DMS53 (cell line): ENCODE measurements around the gene PPP3CA.

Experiments used
- DNase-seq: peaks from one replicate; lab custom pipeline; 2025; lab: John Stamatoyannopoulos, UW

The PPP3CA gene

DNA sequence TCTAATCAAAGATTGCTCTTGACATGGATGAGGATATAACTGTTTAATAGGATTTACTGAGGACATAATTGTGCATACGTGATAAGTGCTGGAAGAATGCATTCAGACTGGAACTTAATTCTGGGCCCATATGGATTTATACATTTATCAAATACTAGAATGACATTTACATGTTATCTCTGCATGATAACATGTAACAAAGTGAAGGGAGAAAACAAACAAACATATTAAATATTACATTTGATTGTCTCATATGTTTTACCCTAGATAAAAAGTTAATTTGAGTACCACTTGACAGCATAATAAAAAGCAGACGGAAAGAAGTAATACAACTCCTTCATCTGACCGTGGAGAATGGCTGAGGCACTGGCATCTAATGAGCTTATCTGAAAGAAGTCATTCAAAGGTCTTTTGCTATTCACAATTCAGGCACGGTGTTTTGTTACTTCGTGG lies 297.8 kb downstream of the PPP3CA start:
- no peak for DNase-seq

DNA sequence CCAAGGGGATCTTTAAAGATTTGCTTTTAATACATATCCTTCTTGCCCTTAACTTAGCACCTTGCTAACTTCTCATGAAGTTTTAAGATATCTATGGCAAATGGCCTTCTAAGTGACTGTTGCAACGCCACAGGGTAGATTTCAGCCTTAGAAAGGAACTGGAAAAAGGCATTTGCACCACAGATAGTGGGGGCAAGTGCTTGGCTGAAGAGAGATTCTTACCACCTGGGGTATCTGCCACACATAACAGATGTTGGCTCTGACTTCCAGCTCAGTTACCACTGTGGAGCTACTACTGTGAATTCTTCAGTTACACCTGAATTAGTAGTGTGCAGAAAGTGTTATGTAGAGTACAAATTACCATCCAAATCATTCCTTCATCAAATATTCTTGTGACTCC lies 302.6 kb downstream of the PPP3CA start:
- no peak for DNase-seq

GRCh38 chr4:101042847-101043246 lies 304.5 kb downstream of the PPP3CA start:
- no peak for DNase-seq

- no peak for DNase-seq
Observed at GRCh38 chr4:101040776-101041175, 306.6 kb downstream of the PPP3CA start.

DNA sequence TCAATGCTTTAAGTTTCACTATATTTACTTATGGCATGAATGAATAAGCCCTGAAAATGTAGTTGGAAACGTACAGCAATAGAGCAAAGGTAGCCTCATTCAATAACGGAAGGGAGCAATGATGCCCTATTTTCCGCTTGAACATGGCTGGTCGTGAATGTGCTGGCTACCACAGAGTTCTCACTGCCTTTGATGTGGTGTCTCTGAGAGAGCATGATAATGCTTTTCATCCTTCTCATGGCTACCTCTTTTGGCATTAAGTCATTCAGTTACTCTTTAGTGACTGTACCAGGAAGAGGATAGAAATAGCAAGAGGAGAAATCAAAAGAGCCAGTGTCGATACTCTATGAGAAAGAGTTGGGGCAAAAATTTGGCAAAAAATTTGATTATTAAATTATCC lies 308.0 kb downstream of the PPP3CA start:
- no peak for DNase-seq

- DNase-seq = no peak
Observed at GRCh38 chr4:101037938-101038413, 309.4 kb downstream of the PPP3CA start.

DNA sequence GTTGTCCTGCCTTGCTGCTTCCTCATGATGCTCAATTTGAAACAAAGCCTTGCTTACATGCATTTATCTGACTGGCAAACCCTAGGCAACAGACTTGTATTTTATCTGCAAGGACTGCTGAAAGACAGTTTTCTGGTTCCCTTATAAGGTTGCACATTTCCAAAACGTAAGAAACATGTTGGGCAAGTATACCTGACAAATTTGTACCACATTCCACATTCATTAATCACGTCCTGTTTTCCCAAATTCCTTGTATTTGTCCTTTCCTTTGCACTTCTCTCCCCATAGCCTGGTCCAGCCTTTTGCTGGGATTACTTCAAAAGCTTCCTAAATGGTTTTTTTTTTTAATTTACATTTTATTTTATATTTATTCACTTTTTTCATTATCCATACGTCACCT lies 310.1 kb downstream of the PPP3CA start:
- no peak for DNase-seq

GRCh38 chr4:101035487-101035886 lies 311.8 kb downstream of the PPP3CA start:
- DNase-seq = no peak

- DNase-seq = no peak
Observed at GRCh38 chr4:101033986-101034385, 313.3 kb downstream of the PPP3CA start.

- DNase-seq = no peak
Observed at GRCh38 chr4:101032541-101032940, 314.8 kb downstream of the PPP3CA start.

DNA sequence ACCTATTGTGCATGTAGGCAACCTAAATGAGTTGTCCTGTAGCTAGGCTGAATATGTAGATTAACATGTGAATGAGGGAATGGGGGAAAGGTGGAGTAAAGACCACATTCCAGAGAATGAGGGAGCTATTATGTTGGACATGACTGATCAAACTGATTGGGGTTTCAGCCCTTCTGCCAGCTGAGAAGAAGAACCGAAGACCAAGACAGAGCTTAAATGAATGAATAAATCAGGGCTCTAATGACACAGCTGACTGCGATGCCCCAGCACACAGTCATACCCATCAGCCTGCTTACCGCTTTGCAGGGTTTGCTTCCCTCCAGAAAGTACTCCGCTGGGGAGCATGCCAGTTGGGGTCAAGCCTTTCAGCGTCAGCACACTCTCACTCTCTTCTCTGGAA lies 315.4 kb downstream of the PPP3CA start:
- no peak for DNase-seq

- no peak for DNase-seq
Observed at GRCh38 chr4:101028886-101029285, 318.4 kb downstream of the PPP3CA start.

DNA sequence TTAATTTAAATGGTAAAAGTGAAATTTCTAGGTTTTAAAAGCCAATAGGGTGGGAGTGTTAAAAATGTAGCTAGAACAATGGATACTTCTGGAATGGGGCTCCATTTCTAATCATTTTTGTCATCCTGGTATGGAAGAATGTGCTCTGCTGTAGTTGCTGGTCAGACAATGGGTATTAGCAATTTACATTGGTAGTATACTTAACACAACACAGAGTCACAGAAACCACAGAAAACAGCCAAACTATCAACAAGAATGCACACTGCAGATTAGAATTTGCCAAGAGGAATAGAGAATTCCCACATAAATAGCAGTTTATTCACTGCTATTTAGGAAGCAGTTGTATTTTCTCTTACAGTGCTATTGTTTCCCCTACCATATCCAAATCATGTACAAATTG lies 319.6 kb downstream of the PPP3CA start:
- no peak for DNase-seq

GRCh38 chr4:101025755-101026154 lies 321.6 kb downstream of the PPP3CA start:
- peak; percentile 3 for DNase-seq

- DNase-seq = no peak
Observed at GRCh38 chr4:101022151-101023024, 324.9 kb downstream of the PPP3CA start.

DNA sequence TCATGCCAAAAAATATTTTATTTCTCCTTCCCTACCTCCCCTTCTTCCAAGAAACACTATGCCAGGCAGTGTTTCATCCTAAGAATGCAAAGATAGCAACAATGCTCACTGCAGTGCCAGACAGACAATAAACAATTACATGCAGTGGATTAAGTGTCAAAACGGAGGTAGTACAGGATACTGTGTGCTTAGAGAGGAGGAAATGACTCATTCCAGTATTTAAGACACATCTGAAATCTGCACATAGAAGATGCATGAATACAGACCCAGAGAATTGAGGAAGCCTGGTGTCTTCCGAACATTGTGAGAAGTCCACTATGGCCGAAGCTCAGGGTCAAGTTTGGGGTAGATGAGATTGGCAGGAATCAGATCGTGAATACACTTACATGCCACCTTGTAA lies 326.4 kb downstream of the PPP3CA start:
- peak; percentile 60 for DNase-seq

DNA sequence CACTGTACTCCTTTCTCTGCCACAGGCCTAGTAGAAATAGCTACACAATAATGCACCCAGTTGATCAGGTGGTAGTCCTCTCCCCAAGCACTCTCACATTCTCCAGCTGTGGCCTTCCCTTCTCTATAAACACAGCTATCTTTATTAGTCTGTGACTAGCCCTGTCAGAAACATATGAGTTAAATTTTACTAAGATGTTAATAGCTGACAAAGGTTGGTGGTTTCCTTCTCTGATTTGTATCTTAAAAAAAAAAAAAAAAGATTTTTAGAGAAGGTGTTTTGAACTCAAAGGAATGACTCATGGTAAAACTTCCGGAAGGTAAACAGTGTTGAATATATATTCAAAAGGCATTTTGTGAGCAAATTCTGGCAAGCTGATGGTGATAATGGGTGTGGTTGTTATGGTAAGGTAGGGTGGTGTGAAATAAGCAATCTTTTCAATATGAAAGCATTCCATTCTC lies 327.4 kb downstream of the PPP3CA start:
- DNase-seq = peak; percentile 19

DNA sequence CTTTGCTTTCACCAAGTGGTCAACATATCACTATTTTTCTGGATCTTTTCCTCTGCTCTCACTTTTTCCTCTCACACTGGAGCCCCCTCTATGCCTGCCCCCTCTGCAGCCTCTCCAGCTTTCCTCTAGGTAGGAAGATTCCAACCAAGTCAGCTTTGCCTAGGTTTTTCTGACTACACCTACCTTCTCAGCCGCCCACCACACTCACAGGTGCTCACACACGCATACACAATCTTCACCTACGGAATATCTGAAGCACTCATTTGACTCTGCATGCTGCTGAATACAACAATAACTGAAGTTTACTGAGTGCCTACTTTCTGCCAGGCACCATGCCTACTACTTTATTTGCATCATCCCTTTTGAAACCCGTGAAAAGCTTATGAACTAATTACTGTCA lies 328.0 kb downstream of the PPP3CA start:
- no peak for DNase-seq

GRCh38 chr4:101018836-101019235 lies 328.5 kb downstream of the PPP3CA start:
- DNase-seq = no peak

GRCh38 chr4:101014417-101014816 lies 332.9 kb downstream of the PPP3CA start:
- no peak for DNase-seq

GRCh38 chr4:101010987-101011386 lies 336.3 kb downstream of the PPP3CA start:
- peak; percentile 29 for DNase-seq

DNA sequence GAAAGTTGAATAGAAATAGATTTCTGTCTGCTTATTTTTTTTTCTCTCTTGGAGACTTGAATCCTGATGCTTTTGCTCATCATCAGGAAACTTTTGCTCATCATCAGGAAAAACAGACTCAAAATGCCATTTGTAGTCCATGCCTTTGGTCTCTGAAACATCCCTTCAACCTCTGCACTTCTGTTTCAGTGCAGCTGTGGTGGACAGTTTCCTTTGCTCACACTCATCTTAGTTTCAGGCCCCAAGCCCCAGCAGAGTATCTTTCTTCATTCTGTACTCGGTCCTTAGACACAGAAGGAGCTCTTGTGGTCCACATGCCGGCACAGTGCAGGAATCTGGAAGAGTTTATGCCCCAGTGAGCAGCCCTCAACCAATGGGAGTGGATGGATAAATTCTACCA lies 337.9 kb downstream of the PPP3CA start:
- no peak for DNase-seq

DNA sequence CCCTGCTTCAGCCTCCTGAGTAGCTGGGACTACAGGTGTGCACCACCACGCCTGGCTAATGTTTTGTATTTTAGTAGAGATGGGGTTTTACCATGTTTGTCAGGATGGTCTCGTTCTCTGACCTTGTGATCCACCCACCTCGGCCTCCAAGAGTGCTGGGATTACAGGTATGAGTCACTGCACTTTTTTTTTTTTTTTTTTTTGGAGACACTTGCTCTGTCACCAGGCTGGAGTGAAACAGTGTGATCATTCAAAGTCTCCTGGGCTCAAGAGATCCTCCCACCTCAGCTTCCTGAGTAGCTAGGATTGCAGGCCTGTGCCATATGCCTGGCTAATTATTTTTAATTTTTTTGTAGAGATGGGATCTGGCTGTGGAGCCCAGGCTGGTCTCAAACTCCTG lies 338.8 kb downstream of the PPP3CA start:
- DNase-seq = peak; percentile 9

DNA sequence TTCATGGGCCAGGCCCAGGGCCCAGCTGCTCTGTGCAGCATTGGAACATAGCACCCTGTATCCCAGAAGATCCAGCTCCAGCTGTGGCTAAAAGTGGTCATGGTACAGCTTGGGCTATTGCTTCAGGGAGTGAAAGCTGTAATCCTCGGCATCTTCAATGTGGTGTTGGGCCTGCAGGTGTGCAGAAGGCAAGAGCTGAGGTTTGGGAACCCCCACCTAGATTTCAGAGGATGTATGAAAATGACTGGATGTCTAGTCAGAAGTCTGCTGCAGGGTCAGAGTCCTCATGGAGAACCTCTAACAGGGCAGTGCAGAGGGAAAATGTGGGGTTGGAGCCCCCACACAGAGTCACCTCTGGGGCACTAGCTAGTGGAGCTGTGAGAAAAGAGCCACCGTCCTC lies 341.7 kb downstream of the PPP3CA start:
- no peak for DNase-seq
